GM12864 (cell line): ENCODE measurements around the gene PTGR2.
A peak's percentile ranks its signal among the peaks of the same experiment; 100 is the strongest.
"Not testable (repeated sequence)": the region's sequence is repeated elsewhere in the genome, so short reads cannot be mapped to it uniquely, and the experiment has no call there.

Source experiments
- DNase-seq: peaks from one replicate; pipeline ENCODE4 v3.0.0-alpha.2; 2011; ENCODE audit warnings: low read depth
- H3K4me3 ChIP-seq: 2 replicates; pipeline ENCODE4 v1.5.1; 2011; ENCODE audit warnings: mild to moderate bottlenecking, low read depth, low read length, control low read depth
- TF ChIP-seq, protein P1 (sequence below): IDR thresholded peaks from 2 replicates; pipeline ENCODE4 v1.5.1; 2011; ENCODE audit warnings: low read depth, mild to moderate bottlenecking, moderate library complexity, low read length, control low read depth, inconsistent platforms; ENCODE audit errors: missing control alignments

The PTGR2 gene

DNA sequence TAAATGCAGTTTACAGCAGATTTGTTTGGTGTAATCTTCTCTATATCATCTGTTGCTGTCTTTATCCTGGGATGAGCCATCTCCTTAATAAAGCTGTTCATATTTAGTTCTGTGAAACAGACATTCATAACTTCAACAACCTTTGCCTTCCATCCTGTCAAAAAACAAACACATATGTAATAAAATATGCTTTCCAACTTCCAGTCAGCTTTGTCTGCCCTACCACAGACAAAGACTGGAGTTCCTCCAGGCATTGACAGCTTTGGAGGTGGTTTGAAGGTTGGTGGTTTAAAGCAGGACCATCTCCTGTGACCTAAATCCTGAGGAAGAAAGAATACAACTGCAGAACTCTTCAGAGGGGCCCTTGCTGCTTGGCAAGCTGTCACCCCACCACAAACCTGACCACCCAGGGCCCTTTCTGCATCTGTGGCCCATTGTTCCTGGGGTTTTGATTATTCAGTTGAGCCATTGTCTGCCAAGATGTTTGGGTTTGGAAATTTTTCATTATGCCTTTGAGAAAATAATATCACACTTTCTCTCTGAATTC lies 28.2 kb upstream of the PTGR2 start:
- no peak for DNase-seq
- H3K4me3 ChIP-seq: no peak overlapping the region
- TF ChIP-seq, protein P1, sequence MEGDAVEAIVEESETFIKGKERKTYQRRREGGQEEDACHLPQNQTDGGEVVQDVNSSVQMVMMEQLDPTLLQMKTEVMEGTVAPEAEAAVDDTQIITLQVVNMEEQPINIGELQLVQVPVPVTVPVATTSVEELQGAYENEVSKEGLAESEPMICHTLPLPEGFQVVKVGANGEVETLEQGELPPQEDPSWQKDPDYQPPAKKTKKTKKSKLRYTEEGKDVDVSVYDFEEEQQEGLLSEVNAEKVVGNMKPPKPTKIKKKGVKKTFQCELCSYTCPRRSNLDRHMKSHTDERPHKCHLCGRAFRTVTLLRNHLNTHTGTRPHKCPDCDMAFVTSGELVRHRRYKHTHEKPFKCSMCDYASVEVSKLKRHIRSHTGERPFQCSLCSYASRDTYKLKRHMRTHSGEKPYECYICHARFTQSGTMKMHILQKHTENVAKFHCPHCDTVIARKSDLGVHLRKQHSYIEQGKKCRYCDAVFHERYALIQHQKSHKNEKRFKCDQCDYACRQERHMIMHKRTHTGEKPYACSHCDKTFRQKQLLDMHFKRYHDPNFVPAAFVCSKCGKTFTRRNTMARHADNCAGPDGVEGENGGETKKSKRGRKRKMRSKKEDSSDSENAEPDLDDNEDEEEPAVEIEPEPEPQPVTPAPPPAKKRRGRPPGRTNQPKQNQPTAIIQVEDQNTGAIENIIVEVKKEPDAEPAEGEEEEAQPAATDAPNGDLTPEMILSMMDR: no peak

DNA sequence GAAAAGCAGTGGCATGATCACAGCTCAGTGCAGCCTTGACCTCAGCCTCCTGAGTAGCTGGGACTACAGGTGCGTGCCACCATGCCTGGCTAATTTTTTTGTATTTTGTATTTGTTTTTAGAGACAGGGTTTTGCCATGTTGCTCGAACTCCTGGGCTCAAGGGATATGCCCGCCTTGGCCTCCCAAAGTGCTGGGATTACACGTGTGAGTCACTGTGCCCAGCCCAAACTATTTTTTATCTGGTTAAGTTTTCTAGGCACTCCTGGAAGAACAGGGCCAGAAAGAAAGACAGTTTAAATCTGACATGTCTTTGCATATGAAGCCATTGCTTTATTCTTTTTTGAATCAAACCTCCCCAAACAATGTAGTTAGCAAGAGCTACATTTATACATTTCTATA lies 27.5 kb upstream of the PTGR2 start:
- no peak for DNase-seq
- TF ChIP-seq, protein P1: no peak
- no peak overlapping the region for H3K4me3 ChIP-seq

DNA sequence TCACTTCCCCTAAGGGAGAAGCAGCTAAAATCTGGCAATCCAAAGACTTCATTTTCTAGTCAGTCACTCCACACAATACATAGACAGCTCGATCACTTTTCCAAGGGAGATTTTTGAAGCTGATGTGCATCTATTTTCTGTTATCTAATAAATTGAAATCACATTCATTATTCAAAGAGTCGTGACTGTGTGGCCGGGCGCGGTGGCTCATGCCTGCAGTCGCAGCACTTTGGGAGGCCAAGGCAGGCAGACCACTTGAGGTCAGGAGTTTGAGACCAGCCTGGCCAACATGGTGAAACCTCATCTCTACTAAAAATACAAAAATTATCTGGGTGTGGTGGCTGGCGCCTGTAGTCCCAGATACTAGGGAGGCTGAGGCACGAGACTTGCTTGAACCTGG lies 27.1 kb upstream of the PTGR2 start:
- no peak for DNase-seq
- TF ChIP-seq, protein P1: no peak
- no peak overlapping the region for H3K4me3 ChIP-seq

DNA sequence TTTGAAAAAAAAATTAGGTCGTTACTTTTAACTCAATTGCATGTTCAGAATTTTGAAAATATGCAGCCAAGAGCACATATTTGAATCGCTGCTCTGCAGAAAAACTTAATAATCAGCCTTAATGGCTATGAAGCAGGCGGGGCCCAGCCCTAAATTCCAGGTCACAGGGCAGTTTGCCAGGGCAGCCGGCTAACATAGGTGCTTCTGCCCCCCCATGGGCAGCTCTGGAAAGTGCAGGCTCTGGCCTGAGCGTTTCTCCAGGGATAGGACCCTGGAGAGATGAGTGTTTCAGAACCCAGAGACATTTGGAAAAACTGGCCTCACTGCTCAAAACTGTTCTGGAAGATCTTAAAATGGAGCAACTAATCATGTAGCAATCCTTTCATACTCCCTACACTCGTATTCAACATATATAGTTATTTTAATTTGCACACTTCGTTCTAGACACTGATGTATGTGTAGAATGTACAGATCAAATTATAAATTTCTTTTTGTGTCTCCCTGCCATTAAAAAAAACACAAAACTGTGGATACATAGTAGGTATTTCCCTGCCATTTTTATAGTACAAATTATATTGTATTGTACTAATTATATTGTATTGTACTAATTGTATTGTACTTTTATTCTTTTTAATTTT lies 26.0 kb upstream of the PTGR2 start:
- TF ChIP-seq, protein P1: peak; percentile 93
- DNase-seq: peak; percentile 38
- no peak overlapping the region for H3K4me3 ChIP-seq

DNA sequence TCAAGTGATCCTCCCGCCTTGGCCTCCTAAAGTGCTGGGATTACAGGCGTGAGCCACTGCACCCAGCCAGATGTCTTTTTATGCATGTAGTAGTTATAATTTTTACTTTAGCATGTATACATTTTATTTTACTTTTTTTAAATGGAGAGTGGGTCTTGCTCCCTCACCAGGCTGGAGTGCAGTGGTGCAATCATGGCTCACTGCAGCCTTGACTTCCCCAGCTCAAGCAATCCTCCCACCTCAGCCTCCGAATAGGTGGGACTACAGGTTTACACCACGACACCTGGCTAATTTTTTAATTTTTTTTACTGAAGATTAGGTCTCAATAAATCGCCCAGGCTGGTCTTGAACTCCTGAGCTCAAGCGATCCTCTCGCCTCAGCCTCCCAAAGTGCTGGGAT lies 24.4 kb upstream of the PTGR2 start:
- H3K4me3 ChIP-seq, DNase-seq: not testable (repeated sequence)
- TF ChIP-seq, protein P1: peak; percentile 43

DNA sequence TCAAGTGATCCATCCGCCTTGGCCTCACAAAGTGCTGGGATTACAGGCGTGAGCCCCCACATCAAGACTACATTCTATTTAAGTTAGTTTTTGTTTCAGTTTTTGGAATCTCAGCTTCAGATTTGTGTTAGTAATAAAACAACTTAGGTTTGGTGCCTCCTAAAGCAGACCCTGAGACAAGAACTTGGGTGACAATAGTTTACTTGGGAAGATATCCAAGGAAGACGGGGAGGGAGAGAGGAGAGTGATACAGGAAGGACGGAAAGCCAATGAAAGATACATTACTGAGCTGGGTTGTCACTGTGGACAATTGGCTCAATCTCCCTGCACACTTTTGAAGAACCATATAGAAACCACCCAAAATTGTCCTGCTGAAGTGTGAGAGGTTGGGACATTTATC lies 22.6 kb upstream of the PTGR2 start:
- H3K4me3 ChIP-seq: no peak overlapping the region
- TF ChIP-seq, protein P1: no peak
- no peak for DNase-seq
